HT-29 (cell line): ENCODE measurements around the gene SEC31A. TPM values are rescaled to one million over a fixed set of nuclear protein-coding genes. Genes with fewer than 3 reads are reported as not detected.
A peak's percentile ranks its signal among the peaks of the same experiment; 100 is the strongest.
"Not testable (repeated sequence)": the region's sequence is repeated elsewhere in the genome, so short reads cannot be mapped to it uniquely, and the experiment has no call there.

ENCODE experiments used
- DNase-seq: peaks from one replicate; pipeline ENCODE4 v3.0.0-alpha.2; 2015; ENCODE audit warnings: low spot score
- total RNA-seq: library from RNA; depleted of rRNA; stranded (reverse); fragments of >200 nt; shearing (Covaris generic); gene quantifications from 2 replicates; pipeline ENCODE4 v1.2.3, GENCODE V29; 2014

The SEC31A gene
- total RNA-seq, 1 experiment from 2014 or later, result 68.9 TPM

DNA sequence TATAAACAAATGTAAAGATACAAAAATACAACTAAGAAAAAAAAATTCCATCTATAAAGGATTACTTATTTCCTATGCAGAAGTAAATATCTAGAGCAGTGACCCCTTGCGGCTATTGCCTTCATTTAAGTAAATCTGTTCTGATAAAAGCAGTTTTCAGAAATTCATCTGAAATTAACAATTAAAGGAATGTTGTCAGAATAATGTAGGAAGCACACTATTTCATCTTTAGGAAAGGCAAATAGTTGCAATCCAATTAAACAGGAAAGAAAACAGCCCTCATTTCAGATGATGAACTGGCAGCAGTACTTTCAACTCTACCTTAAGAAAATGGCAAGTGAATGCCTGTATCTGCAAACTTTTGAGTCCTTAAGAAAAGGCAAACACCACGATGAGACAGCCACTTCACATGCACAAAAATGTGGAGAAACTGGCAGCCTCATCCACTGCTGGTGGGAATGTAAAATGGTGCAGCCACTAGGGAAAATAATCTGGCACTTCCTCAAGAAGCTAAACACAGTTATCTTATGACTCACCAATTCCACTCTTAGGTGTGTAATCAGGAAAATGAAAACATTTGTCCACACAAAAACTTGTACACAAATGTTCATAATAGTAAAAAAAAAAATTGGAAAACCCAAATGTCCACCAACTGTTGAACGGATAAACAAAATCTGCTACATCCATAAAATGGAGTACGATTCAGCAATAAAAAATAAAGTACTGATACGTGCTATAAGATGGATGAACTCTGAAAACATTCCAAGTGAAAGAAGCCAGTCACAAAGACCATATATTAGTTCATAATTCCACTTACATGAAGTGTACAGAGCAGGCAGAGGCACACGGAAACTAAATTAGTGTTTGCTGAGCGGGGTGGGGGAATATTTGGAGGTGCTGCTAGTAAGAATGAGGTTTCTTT lies 7.6 kb upstream of the SEC31A start:
- DNase-seq, result peak; percentile 54

DNA sequence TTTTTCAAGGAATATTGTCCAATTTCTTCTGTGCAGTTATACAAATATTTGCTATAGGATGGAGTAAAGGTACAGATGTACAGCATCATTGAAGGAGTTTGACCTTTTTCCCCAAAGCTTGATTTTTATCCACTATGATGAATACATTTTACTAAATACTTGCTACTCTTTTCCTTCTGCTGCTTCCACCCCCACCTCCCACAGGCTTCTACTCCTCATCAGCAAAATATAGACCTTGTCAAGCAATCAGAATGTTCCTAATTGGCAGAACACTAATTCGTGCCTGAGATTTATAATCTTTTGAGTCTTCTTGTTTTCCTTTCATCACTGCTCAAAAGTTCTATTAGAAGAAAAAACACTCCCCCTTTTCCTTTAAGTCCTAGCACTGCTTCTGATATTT lies 5.8 kb upstream of the SEC31A start:
- no peak for DNase-seq

DNA sequence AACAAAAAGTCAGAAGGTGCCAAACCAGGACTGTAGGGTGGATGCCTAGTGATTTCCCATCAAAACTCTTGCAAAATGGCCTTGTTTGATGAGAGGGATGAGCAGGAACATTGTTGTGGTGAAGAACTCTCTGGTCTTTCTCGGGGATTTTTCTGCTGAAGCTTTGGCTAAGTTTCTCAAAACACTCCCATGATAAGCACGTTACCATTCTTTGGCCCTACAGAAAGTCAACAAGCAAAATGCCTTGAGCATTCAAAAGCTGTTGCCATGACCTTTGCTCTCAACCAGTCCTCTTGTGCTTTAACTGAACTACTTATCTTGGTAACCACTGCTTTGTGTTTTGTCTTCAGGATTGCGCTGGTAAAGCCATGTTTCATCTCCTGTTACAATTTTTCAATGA lies 3.0 kb upstream of the SEC31A start:
- DNase-seq, result no peak

DNA sequence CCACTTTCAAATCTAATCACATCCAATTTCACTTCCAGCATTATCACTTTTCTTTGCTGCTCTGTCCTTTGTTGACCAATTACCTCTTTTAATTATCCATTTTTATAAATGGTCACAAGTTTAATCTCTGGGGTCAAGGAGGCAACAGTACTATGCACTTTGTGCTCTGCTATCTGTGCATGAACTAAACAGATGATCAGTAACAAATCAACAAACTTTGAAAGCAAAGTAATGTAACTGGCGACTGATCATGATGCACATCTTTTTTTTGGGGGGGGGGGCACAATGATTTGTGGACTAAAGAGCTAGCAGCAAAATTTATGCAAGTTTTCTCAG lies 1.5 kb upstream of the SEC31A start:
- DNase-seq, result no peak

DNA sequence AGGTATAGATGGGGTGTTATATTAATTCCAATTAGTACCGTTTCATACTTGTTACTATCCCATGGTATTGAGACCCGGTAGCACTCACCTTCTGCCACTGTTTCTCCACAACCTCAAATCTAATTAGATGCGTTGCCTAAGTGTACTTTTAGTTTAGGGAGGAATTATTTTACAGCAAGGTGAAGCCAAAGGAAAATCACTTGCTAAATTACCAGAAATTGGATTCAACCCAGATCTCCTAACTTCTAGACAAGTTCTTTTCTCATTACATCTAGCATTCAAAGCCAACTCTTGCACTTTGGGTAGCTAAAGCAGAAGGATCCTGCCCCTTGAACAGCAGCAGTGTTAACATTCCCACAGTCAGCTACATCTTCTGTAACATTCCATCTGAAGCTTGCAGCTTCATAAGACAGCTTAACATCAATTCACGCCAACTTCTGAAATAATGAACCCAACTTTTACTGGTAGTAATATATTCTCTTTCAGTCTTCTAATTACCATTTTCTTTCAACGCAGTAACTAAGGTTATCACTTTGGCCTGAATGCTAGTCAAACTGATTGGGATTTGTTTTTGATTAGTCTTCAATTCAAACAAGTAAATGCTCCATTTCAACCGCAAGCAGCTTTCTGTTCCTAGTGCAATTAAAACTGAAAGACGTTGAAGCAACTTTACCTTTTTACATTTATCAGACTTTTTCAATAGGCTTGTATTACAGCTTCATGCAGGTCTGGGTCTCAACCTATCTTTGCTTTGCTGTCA lies 934 bp upstream of the SEC31A start:
- peak; percentile 63 for DNase-seq

DNA sequence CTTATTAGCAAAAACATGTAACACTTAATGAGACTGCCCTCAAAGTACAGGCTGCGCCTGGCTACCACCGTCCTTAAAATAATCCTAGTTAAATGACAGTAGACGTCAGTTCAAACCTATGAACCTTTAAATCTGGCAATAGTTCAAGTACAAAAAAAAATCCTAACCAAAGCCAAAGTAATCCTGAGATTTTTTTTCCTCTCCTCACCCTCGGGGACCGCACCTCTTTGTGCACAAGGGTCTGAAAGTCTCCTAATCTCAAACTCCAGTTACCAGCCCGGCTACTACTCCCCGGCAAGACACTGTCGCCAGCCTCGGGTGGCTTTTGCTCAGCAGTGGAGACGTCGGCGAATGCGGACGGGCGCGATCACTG lies 439 bp downstream of the SEC31A start:
- peak; percentile 79 for DNase-seq

DNA sequence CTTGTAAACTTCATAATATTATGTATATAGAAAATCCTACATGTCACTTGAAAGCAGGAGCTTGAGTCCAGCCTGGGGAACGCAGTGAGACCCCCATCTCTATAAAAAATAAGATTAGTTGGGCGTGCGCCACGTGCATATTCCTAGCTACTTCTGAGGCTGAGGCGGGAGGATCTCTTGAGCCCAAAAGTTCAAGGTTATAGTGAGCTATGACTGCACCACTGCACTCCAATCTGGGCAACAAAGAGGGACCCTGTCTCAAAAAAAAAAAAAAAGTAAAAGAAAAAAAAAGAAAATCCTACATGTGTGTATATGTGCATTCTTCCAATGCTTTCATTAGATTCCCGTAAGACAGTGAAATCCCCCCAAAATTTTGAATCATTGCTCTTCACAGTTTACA lies 1.7 kb downstream of the SEC31A start:
- DNase-seq, result no peak

DNA sequence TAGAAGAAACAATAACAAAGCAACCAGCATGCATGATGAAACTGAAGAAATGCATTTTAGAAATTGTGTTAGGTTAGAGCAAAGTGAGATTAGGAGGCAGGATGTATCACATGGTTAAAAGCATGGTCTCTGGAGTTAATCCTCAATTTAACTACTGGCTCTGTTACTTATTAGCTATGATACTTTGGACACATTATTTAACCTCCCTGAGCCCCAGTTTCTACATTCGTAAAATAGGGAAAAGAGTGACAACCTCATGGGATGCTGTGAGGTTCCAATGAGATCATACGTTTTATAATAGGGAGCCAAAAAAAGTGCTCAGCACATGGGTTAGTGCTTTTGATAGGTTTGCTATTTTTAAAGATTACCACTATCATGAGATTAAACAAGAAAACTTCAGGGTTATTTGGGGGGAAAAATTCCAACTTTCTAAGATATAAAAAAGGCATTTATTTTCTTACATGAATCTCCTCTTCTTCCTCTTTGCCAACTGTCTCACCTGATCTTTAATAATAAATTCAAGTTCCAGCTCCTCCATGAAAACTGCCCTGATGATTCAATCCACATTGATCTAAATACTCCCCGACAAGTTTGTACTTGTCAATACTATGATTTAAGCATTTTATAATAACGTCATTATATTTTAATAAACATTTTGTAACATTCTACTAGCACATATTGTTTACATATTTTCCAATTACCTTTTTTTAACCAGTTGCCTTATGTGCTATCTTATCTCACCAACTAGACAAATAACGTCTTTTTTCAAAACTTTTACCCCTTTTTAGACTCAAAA lies 4.6 kb downstream of the SEC31A start:
- DNase-seq, result no peak

DNA sequence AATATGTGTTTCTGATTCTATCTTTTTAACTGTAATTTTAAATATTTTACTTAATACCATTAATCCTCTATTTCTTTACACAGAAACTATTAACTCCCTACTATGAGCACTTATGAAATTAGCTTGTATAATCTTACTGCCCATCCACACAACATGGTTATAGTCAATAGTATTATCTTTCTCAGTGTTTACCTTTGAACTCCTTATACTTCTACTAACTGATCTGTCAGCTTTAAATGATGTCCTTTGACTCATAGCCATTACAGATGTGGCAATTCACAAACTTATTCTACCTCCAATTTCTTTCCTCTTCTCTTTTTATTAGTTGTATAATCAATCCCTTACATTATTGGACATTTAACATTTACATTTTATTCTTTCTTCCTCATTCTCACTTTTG lies 5.5 kb downstream of the SEC31A start:
- no peak for DNase-seq

DNA sequence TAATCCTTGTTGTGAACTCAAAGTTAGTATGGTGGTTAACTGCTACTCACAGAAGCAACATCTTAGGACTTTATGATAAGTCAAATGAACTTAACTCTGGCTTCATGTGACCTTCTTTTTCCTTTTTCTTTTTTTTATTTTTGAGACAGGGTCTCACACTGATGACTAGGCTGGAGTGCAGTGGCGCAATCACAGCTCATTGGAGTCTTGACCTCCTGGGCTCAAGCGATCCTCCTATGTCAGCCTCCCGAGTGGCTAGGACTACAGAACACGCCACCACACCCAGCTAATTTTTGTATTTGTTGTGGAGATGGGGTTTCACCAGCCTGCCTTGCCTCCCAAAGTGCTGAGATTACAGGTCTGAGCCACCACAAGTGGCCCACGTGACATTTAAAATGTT lies 22.4 kb downstream of the SEC31A start:
- no peak for DNase-seq

DNA sequence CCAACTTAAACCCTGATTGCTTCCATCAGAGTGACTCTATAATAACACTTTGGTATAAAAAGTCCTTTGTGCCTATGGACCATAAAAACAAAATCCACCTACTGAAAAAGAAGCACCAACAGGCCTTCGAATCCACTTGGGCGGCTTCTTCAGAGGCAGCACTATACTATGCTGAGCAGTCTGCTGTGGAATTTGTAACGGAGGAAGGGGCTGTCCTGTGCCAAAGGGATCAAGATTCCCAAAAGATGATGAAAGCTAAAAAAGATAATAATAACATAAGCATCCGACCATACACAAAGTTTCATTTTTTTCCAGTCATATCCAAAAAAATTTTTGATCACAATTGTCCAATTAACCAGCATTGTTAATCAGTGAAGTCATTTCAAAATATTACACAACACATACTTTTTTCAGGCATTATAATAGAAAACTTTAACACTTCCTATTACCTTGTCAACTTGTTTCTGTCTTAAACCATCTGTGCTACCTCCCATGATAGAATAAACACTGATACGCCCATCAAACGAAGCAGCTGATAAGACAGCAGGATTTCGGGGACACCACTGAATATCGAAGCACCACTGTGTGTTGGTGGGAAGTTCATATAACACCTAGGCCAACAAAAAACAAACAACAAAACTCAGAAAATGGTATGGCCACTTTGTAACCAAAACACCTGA lies 24.1 kb downstream of the SEC31A start:
- DNase-seq, result no peak

DNA sequence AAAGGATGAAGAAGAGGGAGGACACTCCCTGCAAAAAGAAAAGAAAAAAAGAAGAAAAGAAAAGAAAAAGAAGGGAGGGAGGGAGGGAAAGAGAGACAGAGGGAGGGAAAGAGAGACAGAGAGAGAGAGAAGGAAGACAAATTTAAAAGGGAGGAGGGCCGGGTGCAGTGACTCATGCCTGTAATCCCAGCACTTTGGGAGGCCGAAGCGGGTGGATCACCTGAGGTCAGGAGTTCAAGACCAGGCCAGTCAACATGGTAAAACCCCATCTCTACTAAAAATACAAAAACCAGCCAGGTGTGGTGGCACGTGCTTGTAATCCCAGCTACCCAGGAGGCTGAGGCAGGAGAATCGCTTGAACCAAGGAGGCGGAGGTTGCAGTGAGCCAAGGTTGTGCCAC lies 24.9 kb downstream of the SEC31A start:
- DNase-seq, result not testable (repeated sequence)

DNA sequence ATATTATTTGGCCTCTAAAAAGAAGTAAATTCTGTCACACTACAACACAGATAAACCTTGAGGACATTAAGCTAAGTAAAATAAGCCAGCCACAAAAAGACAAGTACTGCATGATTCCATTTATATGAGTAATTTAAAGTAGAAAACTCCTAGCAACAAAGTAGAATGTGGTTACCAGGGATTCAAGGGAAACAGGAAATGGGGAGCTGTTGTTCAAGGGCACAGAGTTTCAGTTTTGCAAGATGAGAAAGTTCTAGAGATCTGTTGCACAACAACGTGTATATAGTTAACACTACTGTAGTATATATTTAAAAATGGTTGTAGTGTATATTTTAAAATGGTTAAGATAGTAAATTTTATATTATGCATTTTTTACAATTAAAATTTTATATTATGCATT lies 25.4 kb downstream of the SEC31A start:
- DNase-seq, result peak; percentile 30

DNA sequence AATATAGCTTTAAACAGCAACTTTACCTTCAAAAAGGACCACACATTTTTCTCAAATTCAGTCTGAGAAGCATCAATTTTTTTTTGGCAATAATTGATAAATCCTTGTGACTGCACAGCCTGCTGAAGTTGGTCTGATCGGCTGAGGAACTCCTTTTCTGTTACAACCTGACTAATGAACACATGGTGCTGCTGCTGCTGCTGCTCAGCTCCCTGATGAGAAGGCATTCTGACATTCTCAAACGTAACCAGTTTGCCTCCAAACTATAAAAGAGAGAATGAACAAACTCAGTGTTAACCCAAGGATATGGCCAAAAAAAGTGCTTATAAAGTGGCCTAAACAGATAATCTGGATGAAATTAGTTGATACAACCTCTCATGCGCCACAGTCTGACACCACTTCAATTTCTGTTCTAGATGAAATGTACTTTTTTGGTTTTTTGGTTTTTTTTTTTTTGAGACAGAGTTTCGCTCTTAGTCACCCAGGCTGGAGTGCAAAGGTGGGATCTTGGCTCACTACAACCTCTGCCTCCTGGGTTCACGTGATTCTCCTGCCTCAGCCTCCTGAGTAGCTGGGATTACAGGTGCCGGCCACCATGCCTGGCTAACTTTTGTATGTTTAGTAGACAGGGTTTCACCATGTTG lies 26.5 kb downstream of the SEC31A start:
- DNase-seq, result no peak

DNA sequence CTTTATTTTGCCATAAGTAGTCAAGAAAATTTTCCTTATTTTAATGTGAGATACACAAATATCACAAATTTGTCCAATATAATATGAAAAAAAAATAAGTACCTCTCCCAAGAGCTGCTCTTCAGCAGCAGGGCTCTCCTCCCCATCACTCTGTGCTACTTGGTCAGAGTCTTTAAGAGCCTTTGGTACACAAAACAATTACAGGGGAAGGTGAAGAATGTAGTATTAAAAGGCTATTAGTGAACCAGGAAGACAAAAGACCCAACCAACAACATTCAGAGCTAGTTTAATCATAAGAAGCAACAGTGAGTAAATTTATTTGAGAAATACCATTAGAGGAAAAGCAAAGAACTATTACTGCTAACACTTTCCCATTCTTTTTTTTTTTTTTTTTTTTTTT lies 29.4 kb downstream of the SEC31A start:
- no peak for DNase-seq

DNA sequence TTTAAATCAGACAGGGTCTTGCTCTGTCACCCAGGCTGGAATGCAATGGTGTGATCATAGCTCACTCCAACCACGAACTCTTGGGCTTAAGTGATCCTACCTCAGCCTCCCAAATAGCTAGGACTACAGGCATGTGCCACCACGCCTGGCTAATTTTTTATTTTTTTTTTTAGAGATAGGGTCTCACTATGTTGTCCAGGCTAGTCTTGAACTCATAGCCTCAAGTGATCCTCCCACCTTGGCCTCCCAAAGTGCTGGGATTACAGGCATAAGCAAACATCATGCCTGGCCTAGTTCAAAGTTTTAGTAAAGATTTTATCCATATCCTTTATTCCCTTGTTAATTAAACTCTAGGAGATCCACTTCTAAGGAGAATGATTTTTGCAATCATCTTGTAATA lies 30.5 kb downstream of the SEC31A start:
- DNase-seq, result not testable (repeated sequence)

DNA sequence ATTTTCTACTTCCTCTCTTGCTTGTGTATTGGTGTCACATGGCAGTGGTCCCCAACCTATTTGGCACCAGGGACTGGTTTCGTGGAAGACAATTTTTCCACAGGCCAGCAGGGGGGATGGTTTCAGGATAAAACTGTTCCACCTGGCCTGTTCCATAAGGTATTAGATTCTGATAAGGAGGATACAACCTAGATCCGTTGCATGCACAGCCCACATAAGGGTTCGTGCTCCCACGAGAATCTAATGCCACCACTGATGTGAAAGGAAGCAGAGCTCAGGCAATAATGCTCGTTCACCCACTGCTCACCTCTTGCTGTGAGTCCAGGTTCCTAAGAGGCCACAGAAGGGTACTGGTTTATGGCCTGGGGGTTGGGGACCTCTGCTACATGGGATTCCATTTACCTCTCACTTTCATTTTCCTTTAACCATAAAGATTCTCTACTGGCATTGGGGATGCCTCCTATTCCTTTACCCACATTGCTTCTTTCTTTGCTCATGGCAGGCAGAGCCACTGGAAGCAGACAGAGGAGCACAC lies 38.1 kb downstream of the SEC31A start:
- peak; percentile 20 for DNase-seq

DNA sequence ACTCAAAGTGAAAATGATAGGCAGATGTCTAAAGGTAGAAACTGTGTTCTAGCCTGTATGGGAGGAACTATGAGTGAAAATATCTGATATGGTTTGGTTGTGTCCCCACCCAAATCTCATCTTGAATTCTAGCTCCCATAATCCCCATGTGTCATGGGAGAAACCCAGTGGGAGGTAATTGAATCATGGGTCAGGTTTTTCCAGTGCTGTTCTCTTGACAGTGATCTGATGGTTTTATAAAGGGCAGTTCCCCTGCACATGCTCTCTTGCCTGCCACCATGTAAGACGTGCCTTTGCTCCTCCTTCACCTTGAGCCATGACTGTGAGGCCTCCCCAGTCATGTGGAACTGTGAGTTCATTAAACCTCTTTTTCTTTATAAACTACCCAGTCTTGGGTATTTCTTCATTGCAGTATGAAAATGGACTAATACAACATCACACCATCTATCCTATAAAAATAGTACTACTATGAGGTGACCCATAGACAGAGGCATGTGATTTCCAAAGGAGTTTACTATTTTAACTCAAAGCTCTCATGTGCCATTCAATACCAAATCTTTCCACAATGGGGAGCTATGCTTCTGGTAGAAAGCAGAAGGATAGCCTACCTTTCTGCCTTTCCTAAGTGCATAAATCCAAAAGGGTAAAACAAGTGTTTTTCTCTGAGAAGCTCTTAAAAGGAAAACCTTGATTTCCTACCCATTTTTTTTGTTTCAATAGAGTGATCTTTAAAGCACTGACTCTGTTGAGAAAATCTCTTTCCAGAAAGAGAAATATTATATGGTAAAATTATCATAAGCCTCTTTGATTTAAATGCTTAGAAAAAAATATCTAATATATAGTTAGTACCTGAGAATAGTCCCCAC lies 38.8 kb downstream of the SEC31A start:
- DNase-seq, result peak; percentile 66

DNA sequence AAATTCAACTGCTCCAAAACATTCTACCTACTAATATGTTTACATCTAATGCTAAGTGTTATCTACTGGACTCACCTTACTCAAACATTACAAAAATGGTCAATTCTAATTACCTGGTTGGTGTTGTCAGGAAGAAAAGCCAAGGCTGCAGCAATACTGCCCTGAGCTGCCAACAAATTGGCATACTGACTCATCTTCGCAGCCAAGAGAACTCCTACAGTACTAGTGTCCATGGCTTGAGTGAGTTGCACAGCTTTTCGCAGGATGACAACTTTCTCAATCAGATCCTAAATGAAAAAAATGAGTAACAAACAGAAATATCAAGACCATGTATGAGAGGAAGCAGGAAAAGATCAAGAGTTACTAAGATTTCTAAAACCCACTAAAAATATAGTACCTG lies 39.6 kb downstream of the SEC31A start:
- DNase-seq, result no peak

DNA sequence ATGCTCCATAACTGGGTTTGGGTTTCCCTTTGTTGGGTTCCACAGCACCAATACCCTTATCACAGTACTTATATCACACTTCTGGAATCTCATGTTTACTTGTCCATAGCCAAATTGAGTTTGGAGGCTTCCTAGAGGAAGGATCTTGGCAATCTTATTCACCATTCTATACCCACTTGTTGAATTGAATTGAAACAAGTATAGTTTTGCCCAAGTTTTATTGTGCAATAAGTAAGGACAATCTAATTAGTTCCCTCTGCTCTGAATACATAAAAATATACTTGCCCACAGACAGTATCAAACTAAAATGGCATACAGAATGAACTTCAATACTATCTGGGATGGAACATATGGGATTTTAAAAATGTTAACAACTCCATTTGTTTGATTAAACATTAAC lies 40.3 kb downstream of the SEC31A start:
- no peak for DNase-seq
